ENCODE data around the gene PNLIPRP2. TPM values are rescaled to one million over a fixed set of nuclear protein-coding genes. Genes with fewer than 3 reads are reported as not detected.

The PNLIPRP2 gene
- total RNA-seq (not detected), total RNA-seq (0 reads per million in 2 donors)

- no peak within 1 kb of the TSS for H3K4me3 Mint-ChIP-seq
- H3K27me3 Mint-ChIP-seq, result peaks cover 33% of the 10 kb centered on the region
- H3K4me1 Mint-ChIP-seq, result no peaks in the 10 kb centered on the region
- ATAC-seq (no peak), DNase-seq (no peak)
- H3K36me3 Mint-ChIP-seq (ENCODE audit: low read depth), result peaks cover 2% of the 10 kb centered on the region
- H3K9me3 ChIP-seq (ENCODE audit: control insufficient read depth, low read length, poor library complexity, severe bottlenecking), result no peaks in the 10 kb centered on the region
- no peak within 1 kb of the TSS for H3K27ac Mint-ChIP-seq
Measured at GRCh38 chr10:116620423-116621400, at the start of gene PNLIPRP2. PNLIPRP2 (plus strand) TSS chr10:116620953.

GRCh38 chr10:116574797-116575196, 46.0 kb upstream of the PNLIPRP2 start:
- no peaks in the 10 kb centered on the region for H3K9me3 ChIP-seq (ENCODE audit: control insufficient read depth, low read length, poor library complexity, severe bottlenecking)
- Mint-ChIP-seq H3K27ac (no peak overlapping the region), H3K4me3 (no peak overlapping the region), H3K4me1 (no peaks in the 10 kb centered on the region), H3K27me3 (peaks cover 6% of the 10 kb centered on the region), H3K36me3 (ENCODE audit: low read depth) (no peaks in the 10 kb centered on the region)
- ATAC-seq (no peak), DNase-seq (no peak)

GRCh38 chr10:116587878-116588591, 32.7 kb upstream of the PNLIPRP2 start:
- Mint-ChIP-seq H3K27ac (no peak overlapping the region), H3K4me3 (no peak overlapping the region), H3K36me3 (ENCODE audit: low read depth) (no peaks in the 10 kb centered on the region), H3K27me3 (peaks cover 13% of the 10 kb centered on the region), H3K4me1 (no peaks in the 10 kb centered on the region)
- no peak for ATAC-seq
- no peaks in the 10 kb centered on the region for H3K9me3 ChIP-seq (ENCODE audit: control insufficient read depth, low read length, poor library complexity, severe bottlenecking)
- no peak for DNase-seq

GRCh38 chr10:116588995-116589394, 31.8 kb upstream of the PNLIPRP2 start:
- no peaks in the 10 kb centered on the region for H3K9me3 ChIP-seq (ENCODE audit: control insufficient read depth, low read length, poor library complexity, severe bottlenecking)
- ATAC-seq, result no peak
- Mint-ChIP-seq H3K4me3 (no peak overlapping the region), H3K4me1 (no peaks in the 10 kb centered on the region), H3K27ac (no peak overlapping the region), H3K27me3 (peaks cover 18% of the 10 kb centered on the region), H3K36me3 (ENCODE audit: low read depth) (no peaks in the 10 kb centered on the region)
- no peak for DNase-seq

GRCh38 chr10:116589926-116590325, 30.8 kb upstream of the PNLIPRP2 start:
- H3K4me3 Mint-ChIP-seq, result no peak overlapping the region
- no peaks in the 10 kb centered on the region for H3K36me3 Mint-ChIP-seq (ENCODE audit: low read depth)
- ATAC-seq, result no peak
- DNase-seq, result no peak
- no peaks in the 10 kb centered on the region for H3K9me3 ChIP-seq (ENCODE audit: control insufficient read depth, low read length, poor library complexity, severe bottlenecking)
- H3K27ac Mint-ChIP-seq, result no peak overlapping the region
- H3K27me3 Mint-ChIP-seq, result peaks cover 18% of the 10 kb centered on the region
- H3K4me1 Mint-ChIP-seq, result no peaks in the 10 kb centered on the region

- Mint-ChIP-seq H3K27ac (no peak within 1 kb of the TSS), H3K27me3 (peaks cover 18% of the 10 kb centered on the region), H3K36me3 (ENCODE audit: low read depth) (no peaks in the 10 kb centered on the region), H3K4me1 (no peaks in the 10 kb centered on the region), H3K4me3 (no peak within 1 kb of the TSS)
- H3K9me3 ChIP-seq (ENCODE audit: control insufficient read depth, low read length, poor library complexity, severe bottlenecking), result no peaks in the 10 kb centered on the region
- DNase-seq (no peak), ATAC-seq (no peak)
Measured at GRCh38 chr10:116590590-116591444, 29.9 kb upstream of the PNLIPRP2 start, which contains the start of gene PNLIPRP1. PNLIPRP1 (plus strand) TSS chr10:116590959; CDS start chr10:116591130, 171 bp downstream.

- no peaks in the 10 kb centered on the region for H3K9me3 ChIP-seq (ENCODE audit: control insufficient read depth, low read length, poor library complexity, severe bottlenecking)
- no peaks in the 10 kb centered on the region for H3K4me1 Mint-ChIP-seq
- no peak for DNase-seq
Measured at GRCh38 chr10:116593139-116593740, 27.5 kb upstream of the PNLIPRP2 start.

GRCh38 chr10:116594525-116595035, 26.2 kb upstream of the PNLIPRP2 start:
- H3K27me3 Mint-ChIP-seq, result peaks cover 13% of the 10 kb centered on the region
- ATAC-seq (no peak), DNase-seq (no peak)
- H3K36me3 Mint-ChIP-seq (ENCODE audit: low read depth), result no peaks in the 10 kb centered on the region
- no peaks in the 10 kb centered on the region for H3K4me1 Mint-ChIP-seq
- H3K4me3 Mint-ChIP-seq, result no peak overlapping the region
- H3K27ac Mint-ChIP-seq, result no peak overlapping the region
- no peaks in the 10 kb centered on the region for H3K9me3 ChIP-seq (ENCODE audit: control insufficient read depth, low read length, poor library complexity, severe bottlenecking)

More at GRCh38 chr10:116593139-116593740, 27.5 kb upstream of the PNLIPRP2 start:
- Mint-ChIP-seq H3K27ac (no peak overlapping the region), H3K27me3 (peaks cover 13% of the 10 kb centered on the region), H3K4me3 (no peak overlapping the region), H3K36me3 (ENCODE audit: low read depth) (no peaks in the 10 kb centered on the region)
- ATAC-seq, result no peak

- H3K36me3 Mint-ChIP-seq (ENCODE audit: low read depth), result no peaks in the 10 kb centered on the region
- DNase-seq (no peak), ATAC-seq (no peak)
- H3K27me3 Mint-ChIP-seq, result peaks cover 11% of the 10 kb centered on the region
- no peak overlapping the region for H3K27ac Mint-ChIP-seq
- no peak overlapping the region for H3K4me3 Mint-ChIP-seq
- no peaks in the 10 kb centered on the region for H3K9me3 ChIP-seq (ENCODE audit: control insufficient read depth, low read length, poor library complexity, severe bottlenecking)
- no peaks in the 10 kb centered on the region for H3K4me1 Mint-ChIP-seq
Measured at GRCh38 chr10:116596062-116596461, 24.7 kb upstream of the PNLIPRP2 start.

- DNase-seq (no peak), ATAC-seq (no peak)
- peaks cover 6% of the 10 kb centered on the region for H3K27me3 Mint-ChIP-seq
- no peaks in the 10 kb centered on the region for H3K36me3 Mint-ChIP-seq (ENCODE audit: low read depth)
- H3K9me3 ChIP-seq (ENCODE audit: control insufficient read depth, low read length, poor library complexity, severe bottlenecking), result no peaks in the 10 kb centered on the region
- H3K4me1 Mint-ChIP-seq, result no peaks in the 10 kb centered on the region
- H3K4me3 Mint-ChIP-seq, result no peak overlapping the region
- no peak overlapping the region for H3K27ac Mint-ChIP-seq
Measured at GRCh38 chr10:116597543-116597942, 23.2 kb upstream of the PNLIPRP2 start.

- Mint-ChIP-seq H3K4me3 (no peak overlapping the region), H3K4me1 (no peaks in the 10 kb centered on the region), H3K27me3 (peaks cover 2% of the 10 kb centered on the region), H3K36me3 (ENCODE audit: low read depth) (no peaks in the 10 kb centered on the region), H3K27ac (no peak overlapping the region)
- ATAC-seq (no peak), DNase-seq (no peak)
- H3K9me3 ChIP-seq (ENCODE audit: control insufficient read depth, low read length, poor library complexity, severe bottlenecking), result no peaks in the 10 kb centered on the region
Measured at GRCh38 chr10:116598329-116598728, 22.4 kb upstream of the PNLIPRP2 start.

GRCh38 chr10:116599991-116600390, 20.8 kb upstream of the PNLIPRP2 start:
- Mint-ChIP-seq H3K36me3 (ENCODE audit: low read depth) (no peaks in the 10 kb centered on the region), H3K4me3 (no peak overlapping the region), H3K27ac (no peak overlapping the region), H3K27me3 (peaks cover under 1% of the 10 kb centered on the region), H3K4me1 (no peaks in the 10 kb centered on the region)
- no peaks in the 10 kb centered on the region for H3K9me3 ChIP-seq (ENCODE audit: control insufficient read depth, low read length, poor library complexity, severe bottlenecking)
- DNase-seq (no peak), ATAC-seq (no peak)
